H1 (cell line): ENCODE data around the gene BABAM1. TPM values are rescaled to one million over a fixed set of nuclear protein-coding genes. Genes with fewer than 3 reads are reported as not detected.

Experiments used
- CTCF ChIA-PET: fragments of 300-600 bp; sonication (Branson Sonifier 250); formaldehyde crosslinking; loops from one replicate; lab custom pipeline; 2021; ENCODE audit not compliant: partially characterized antibody; lab: Charles Lee
- POLR2A ChIA-PET: fragments of 300-600 bp; sonication (Branson Sonifier 250); formaldehyde crosslinking; loops from one replicate; lab custom pipeline; 2021; ENCODE audit warnings: inconsistent platforms; ENCODE audit not compliant: partially characterized antibody; lab: Charles Lee
- DNase-seq, 2 experiments: peaks; one replicate each; pipeline versions ENCODE4 v3.0.0 to v3.0.0-alpha.2; 2010 to 2022; ENCODE audit warnings: low spot score in 2 of 2, low read depth in 1 of 2, mixed read lengths in 1 of 2
- FAIRE-seq: peaks from 2 replicates; lab custom pipeline; 2011; peaks lifted over from hg19 to GRCh38; lab: Jason Lieb, UNC
- H2AFZ ChIP-seq: 2 replicates; pipeline ENCODE4 v1.8.1; 2012; ENCODE audit warnings: low read length, inconsistent platforms
- H2AK5ac ChIP-seq: 2 replicates; pipeline ENCODE4 v1.6.1; 2013; ENCODE audit warnings: low read depth, low read length
- H2BK120ac ChIP-seq: replicated peaks from 2 replicates; pipeline ENCODE3; 2013; ENCODE audit warnings: low read depth, low read length, inconsistent platforms
- H2BK12ac ChIP-seq: 2 replicates; pipeline ENCODE4 v1.6.1; 2013; ENCODE audit warnings: low read depth, low read length
- H2BK15ac ChIP-seq: 2 replicates; pipeline ENCODE4 v1.6.1; 2013; ENCODE audit warnings: low read length
- H2BK20ac ChIP-seq: 2 replicates; pipeline ENCODE4 v1.6.1; 2013; ENCODE audit warnings: low read length
- H2BK5ac ChIP-seq: 2 replicates; pipeline ENCODE4 v1.6.1; 2013; ENCODE audit warnings: low read depth, low read length
- H3K14ac ChIP-seq: 2 replicates; pipeline ENCODE4 v1.6.1; 2013; ENCODE audit warnings: inconsistent platforms; ENCODE audit not compliant: insufficient read length
- H3K18ac ChIP-seq: 2 replicates; pipeline ENCODE4 v1.6.1; 2013; ENCODE audit warnings: low read length; ENCODE audit errors: extremely low read depth
- H3K23ac ChIP-seq: 2 replicates; pipeline ENCODE4 v1.6.1; 2013; ENCODE audit warnings: inconsistent platforms; ENCODE audit not compliant: insufficient read length
- H3K23me2 ChIP-seq: 2 replicates; pipeline ENCODE4 v1.6.1; 2013; ENCODE audit warnings: low read depth, low read length
- H3K27ac ChIP-seq: 2 replicates; pipeline ENCODE4 v1.6.1; 2011; ENCODE audit warnings: low read depth, low read length, inconsistent platforms
- H3K27me3 ChIP-seq, 4 experiments: replicated peaks in 1 of 4; 1 replicate in 1 of 4; 2 replicates in 3 of 4; pipeline versions ENCODE4 v1.6.1 to v1.8.1; 2011 to 2013; ENCODE audit warnings: low read length in 3 of 4, mild to moderate bottlenecking in 3 of 4, inconsistent platforms in 2 of 4, mixed read lengths in 2 of 4, moderate library complexity in 1 of 4; ENCODE audit not compliant: control insufficient read depth in 3 of 4, insufficient read depth in 3 of 4; ENCODE audit errors: extremely low read depth in 1 of 4
- H3K36me3 ChIP-seq, 4 experiments: 2 replicates each; pipeline versions ENCODE4 v1.6.1 to v1.8.1; 2011 to 2013; ENCODE audit warnings: mild to moderate bottlenecking in 4 of 4, low read length in 3 of 4, moderate library complexity in 2 of 4, control low read depth in 1 of 4, inconsistent platforms in 1 of 4; ENCODE audit not compliant: insufficient read depth in 4 of 4, control insufficient read depth in 2 of 4
- H3K4ac ChIP-seq: replicated peaks from 2 replicates; pipeline ENCODE3; 2013; ENCODE audit warnings: low read length, low read depth, mixed read lengths, inconsistent platforms; ENCODE audit not compliant: insufficient read length
- H3K4me1 ChIP-seq, 4 experiments: replicated peaks in 1 of 4; 1 replicate in 1 of 4; 2 replicates in 3 of 4; pipeline versions ENCODE4 v1.6.1 to v1.8.1; 2011 to 2013; ENCODE audit warnings: low read length in 3 of 4, inconsistent platforms in 2 of 4, mixed read lengths in 1 of 4; ENCODE audit not compliant: insufficient read depth in 4 of 4, control insufficient read depth in 3 of 4
- H3K4me2 ChIP-seq, 2 experiments: 2 replicates each; pipeline versions ENCODE4 v1.6.1 to v1.8.1; 2011 to 2013; ENCODE audit warnings: low read depth in 2 of 2, low read length in 2 of 2, control low read depth in 1 of 2, inconsistent platforms in 1 of 2, mild to moderate bottlenecking in 1 of 2; ENCODE audit not compliant: insufficient read depth in 1 of 2
- H3K4me3 ChIP-seq, 4 experiments: fragments of 200-600, 300-600 bp in 1 of 4; sonication (generic), shearing (Covaris generic), sonication (Bioruptor Twin) in 1 of 4; 2 replicates each; pipeline versions ENCODE4 v1.5.1 to v1.8.1; 2011 to 2016; ENCODE audit warnings: low read length in 4 of 4, low read depth in 3 of 4, control low read depth in 2 of 4, inconsistent platforms in 2 of 4, mild to moderate bottlenecking in 2 of 4, mixed read lengths in 1 of 4, moderate library complexity in 1 of 4; ENCODE audit not compliant: insufficient read depth in 2 of 4; ENCODE audit errors: extremely low read depth in 1 of 4
- H3K56ac ChIP-seq: replicated peaks from 2 replicates; pipeline ENCODE3; 2013; ENCODE audit warnings: low read depth, mild to moderate bottlenecking, mixed read lengths, low read length, inconsistent platforms; ENCODE audit not compliant: insufficient read length
- H3K79me1 ChIP-seq: 2 replicates; pipeline ENCODE4 v1.6.1; 2013; ENCODE audit warnings: low read depth, low read length, control low read depth
- H3K79me2 ChIP-seq, 2 experiments: 2 replicates each; pipeline versions ENCODE4 v1.6.1 to v1.8.1; 2012 to 2013; ENCODE audit warnings: low read length in 2 of 2, mild to moderate bottlenecking in 2 of 2, inconsistent platforms in 1 of 2; ENCODE audit not compliant: insufficient read depth in 2 of 2, control insufficient read depth in 1 of 2
- H3K9ac ChIP-seq, 4 experiments: replicated peaks in 1 of 4; 1 replicate in 1 of 4; 2 replicates in 3 of 4; pipeline versions ENCODE4 v1.6.1 to v1.8.1; 2011 to 2013; ENCODE audit warnings: low read depth in 3 of 4, low read length in 3 of 4, control low read depth in 2 of 4, mild to moderate bottlenecking in 2 of 4, moderate library complexity in 2 of 4, inconsistent platforms in 1 of 4; ENCODE audit errors: extremely low read depth in 1 of 4
- H3K9me3 ChIP-seq, 2 experiments: 2 replicates each; pipeline versions ENCODE4 v1.6.1 to v1.8.1; 2012 to 2013; ENCODE audit warnings: mild to moderate bottlenecking in 2 of 2, moderate library complexity in 2 of 2, control low read depth in 1 of 2, inconsistent platforms in 1 of 2, low read depth in 1 of 2, low read length in 1 of 2, mixed read lengths in 1 of 2; ENCODE audit not compliant: insufficient read depth in 2 of 2
- H4K20me1 ChIP-seq, 2 experiments: replicated peaks in 1 of 2; 2 replicates each; pipeline versions ENCODE3 to v1.8.1; 2011 to 2013; ENCODE audit warnings: inconsistent platforms in 2 of 2, low read length in 2 of 2, mild to moderate bottlenecking in 1 of 2; ENCODE audit not compliant: insufficient read depth in 2 of 2, control insufficient read depth in 1 of 2
- H4K5ac ChIP-seq: 2 replicates; pipeline ENCODE4 v1.6.1; 2013; ENCODE audit warnings: low read length, low read depth, mixed read lengths, inconsistent platforms; ENCODE audit not compliant: insufficient read length
- H4K8ac ChIP-seq: 2 replicates; pipeline ENCODE4 v1.8.0; 2013; ENCODE audit warnings: mild to moderate bottlenecking, moderate library complexity, low read length, inconsistent platforms; ENCODE audit not compliant: insufficient read depth; ENCODE audit errors: extremely low read depth
- H4K91ac ChIP-seq: replicated peaks from 2 replicates; pipeline ENCODE3; 2013; ENCODE audit warnings: low read length, mixed read lengths, inconsistent platforms; ENCODE audit not compliant: insufficient read length
- GABPA ChIP-seq: IDR thresholded peaks from 2 replicates; pipeline ENCODE4 v1.6.1; 2011; ENCODE audit warnings: mild to moderate bottlenecking, low read length, moderate library complexity, borderline replicate concordance; ENCODE audit not compliant: insufficient read depth
- WGBS, 2 experiments: shearing (Covaris generic) in 1 of 2; methylation state at CpG; one replicate each; pipeline versions ENCODE4 v1.1.6 to v1.1.7; 2013 to 2015; ENCODE audit warnings: low lambda C conversion rate in 2 of 2, mixed read lengths in 2 of 2, inconsistent platforms in 1 of 2, low coverage in 1 of 2, missing lambda C conversion rate in 1 of 2; ENCODE audit not compliant: insufficient replicate concordance in 2 of 2, insufficient coverage in 1 of 2, insufficient read length in 1 of 2; ENCODE audit errors: extremely low coverage in 1 of 2, missing lambda C conversion rate in 1 of 2; 5-methylcytosine and 5-hydroxymethylcytosine counted together
- polyA plus RNA-seq, 7 experiments: library from polyadenylated mRNA; depleted of rRNA in 3 of 7; stranded (reverse) in 5 of 7; unstranded in 2 of 7; fragments of >200 nt in 5 of 7; fragments of 200-250 nt in 2 of 7; gene quantifications; 1 replicate in 5 of 7; 2 replicates in 1 of 7; 4 replicates in 1 of 7; pipeline versions ENCODE4 v1.2.1 to v1.2.3, GENCODE V29; 2011 to 2013; ENCODE audit warnings: missing spikeins in 2 of 7, mixed read lengths in 2 of 7
- total RNA-seq: library from RNA; stranded (reverse); fragmentation: NEBNext Ultra II Directional; extraction: Animal tissue kit (Norgen Biotek cat#: 25700); gene quantifications from 2 replicates; pipeline ENCODE4 v1.2.1, GENCODE V29; 2021
- TF ChIP-seq, protein P1 (sequence below): IDR thresholded peaks from 2 replicates; pipeline ENCODE4 v1.6.1; 2011; ENCODE audit warnings: low read length, improper control_type of control experiment

BABAM1 gene
- total and polyA plus RNA-seq, 2 of the 8 experiments (the other 6 are each of a cell fraction or from before 2014, with no cell fraction given): 127 to 133 TPM

DNA sequence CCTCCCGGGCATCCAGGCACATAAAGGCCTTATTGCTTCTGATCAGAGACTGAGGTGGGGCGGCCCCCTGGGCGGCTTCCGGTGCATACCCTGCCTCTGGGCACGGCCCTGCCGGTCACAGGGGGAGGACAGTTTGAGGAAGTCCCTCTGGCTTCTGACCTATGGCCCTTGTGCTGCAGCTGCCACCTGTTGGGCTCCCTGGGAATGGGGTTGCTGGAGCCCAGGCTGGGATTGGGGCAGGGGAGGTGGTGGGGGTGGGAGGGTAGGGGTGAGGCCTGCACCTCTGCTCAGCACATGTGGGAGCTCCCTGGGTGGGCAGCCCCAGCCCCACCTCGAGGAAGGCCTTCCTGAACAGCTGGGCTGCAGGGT lies 56.7 kb downstream of the BABAM1 start:
- ChIA-PET CTCF (interaction anchor here (1.2 to 3.1 kb wide), 2 partner anchors 12 to 66 kb away, joined by 4 to 7 read pairs; partner anchors contain the start of gene ANO8), POLR2A (interaction anchor here (1.0 to 17.1 kb wide), 4 partner anchors 13 to 108 kb away, joined by 3 to 329 read pairs (median 52); partner anchors contain the start of genes ABHD8, ANO8, DDA1 and GTPBP3)
- Histone ChIP-seq H2AFZ (no peak overlapping the region), H3K79me2 (no peaks in the 10 kb centered on the region), H2BK120ac (no peak overlapping the region), H4K5ac (no peak overlapping the region), H2BK12ac (no peak overlapping the region), H3K4me2 (no peak overlapping the region), H4K20me1 (peaks cover 0 to 3% of the 10 kb centered on the region in 2 experiments), H3K9me3 (no peaks in the 10 kb centered on the region), H3K79me1 (no peaks in the 10 kb centered on the region; the same call in 1 of the 2 replicates), H3K4me3 (no peak overlapping the region), H3K23ac (no peak overlapping the region), H3K23me2 (peaks cover 5% of the 10 kb centered on the region; the same call in 1 of the 2 replicates), H4K91ac (no peak overlapping the region), H2BK5ac (no peak overlapping the region), H2AK5ac (no peak overlapping the region), H3K14ac (no peak overlapping the region), H3K27ac (no peak overlapping the region), H3K27me3 (no peaks in the 10 kb centered on the region), H4K8ac (no peak overlapping the region), H3K4me1 (peaks cover 0 to 15% (median 9%) of the 10 kb centered on the region in 4 experiments; a peak in 4 of 7 replicates), H3K9ac (no peak overlapping the region), H3K4ac (no peak overlapping the region), H3K56ac (no peak overlapping the region), H3K18ac (no peak overlapping the region), H2BK20ac (no peak overlapping the region), H3K36me3 (peaks cover 2 to 35% (median 15%) of the 10 kb centered on the region in 4 experiments; a peak in 5 of 8 replicates), H2BK15ac (no peak overlapping the region)
- 91% methylated on average over 6 of the region's 7 CpGs; no CpG with 5 or more reads in 1 of the 2 experiments for WGBS, 2 experiments
- no peak for FAIRE-seq
- DNase-seq: no peak
- TF ChIP-seq GABPA: no peak
- TF ChIP-seq, protein P1, sequence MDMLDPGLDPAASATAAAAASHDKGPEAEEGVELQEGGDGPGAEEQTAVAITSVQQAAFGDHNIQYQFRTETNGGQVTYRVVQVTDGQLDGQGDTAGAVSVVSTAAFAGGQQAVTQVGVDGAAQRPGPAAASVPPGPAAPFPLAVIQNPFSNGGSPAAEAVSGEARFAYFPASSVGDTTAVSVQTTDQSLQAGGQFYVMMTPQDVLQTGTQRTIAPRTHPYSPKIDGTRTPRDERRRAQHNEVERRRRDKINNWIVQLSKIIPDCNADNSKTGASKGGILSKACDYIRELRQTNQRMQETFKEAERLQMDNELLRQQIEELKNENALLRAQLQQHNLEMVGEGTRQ: no peak
